Measurements from ENCODE around the gene TUT7.
"Not testable (repeated sequence)": the region's sequence is repeated elsewhere in the genome, so short reads cannot be mapped to it uniquely, and the experiment has no call there.

TUT7 gene

GRCh38 chr9:86354011-86354817 is at the start of gene TUT7:
Gene TUT7 (minus strand): TSS chr9:86354410. CDS start chr9:86353199, 1,211 bp downstream.
- peak within 1 kb of the TSS; percentile 89 for H3K9ac ChIP-seq (ENCODE audit: insufficient read length, low read depth)
- H3K36me3 ChIP-seq (ENCODE audit: insufficient read depth, insufficient read length, low read length) = peaks cover 19% of the 10 kb centered on the region
- peak; percentile 94 for DNase-seq (ENCODE audit: low read depth, low spot score)
- H3K4me1 ChIP-seq (ENCODE audit: insufficient read depth, insufficient read length) = no peaks in the 10 kb centered on the region
- peak within 1 kb of the TSS; percentile 95 for H3K4me3 ChIP-seq (ENCODE audit: insufficient read length, low read depth)
- TF ChIP-seq SUZ12 (IDR thresholded peaks at IDR 0.05; ENCODE audit: extremely low read depth, insufficient read depth, insufficient read length) (no peak), ZNF274 (IDR thresholded peaks at IDR 0.05; ENCODE audit: low read depth, low read length) (no peak), YY1 (IDR thresholded peaks at IDR 0.05; ENCODE audit: insufficient read depth, insufficient read length) (no peak)
- peaks cover 18% of the 10 kb centered on the region for H3K27me3 ChIP-seq (ENCODE audit: insufficient read depth, insufficient read length)
- no peaks in the 10 kb centered on the region for H3K9me3 ChIP-seq (ENCODE audit: insufficient read depth, low read length)

- TF ChIP-seq ZNF274 (IDR thresholded peaks at IDR 0.05; ENCODE audit: low read depth, low read length) = no peak
- TF ChIP-seq YY1 (IDR thresholded peaks at IDR 0.05; ENCODE audit: insufficient read depth, insufficient read length) = no peak
- TF ChIP-seq SUZ12 (IDR thresholded peaks at IDR 0.05; ENCODE audit: extremely low read depth, insufficient read depth, insufficient read length) = no peak
- Histone ChIP-seq H3K9me3 (ENCODE audit: insufficient read depth, low read length) (no peaks in the 10 kb centered on the region), H3K4me3 (ENCODE audit: insufficient read length, low read depth) (no peak overlapping the region), H3K27me3 (ENCODE audit: insufficient read depth, insufficient read length) (no peaks in the 10 kb centered on the region), H3K9ac (ENCODE audit: insufficient read length, low read depth) (no peak overlapping the region), H3K36me3 (ENCODE audit: insufficient read depth, insufficient read length, low read length) (no peaks in the 10 kb centered on the region), H3K4me1 (ENCODE audit: insufficient read depth, insufficient read length) (peaks cover 2% of the 10 kb centered on the region)
- no peak for DNase-seq (ENCODE audit: low read depth, low spot score)
These were observed 48.4 kb upstream of the TUT7 start for GRCh38 chr9:86402591-86402990.

GRCh38 chr9:86396412-86396811 is 42.2 kb upstream of the TUT7 start:
- no peaks in the 10 kb centered on the region for H3K4me1 ChIP-seq (ENCODE audit: insufficient read depth, insufficient read length)
- TF ChIP-seq ZNF274 (IDR thresholded peaks at IDR 0.05; ENCODE audit: low read depth, low read length) = no peak
- no peak for TF ChIP-seq YY1 (IDR thresholded peaks at IDR 0.05; ENCODE audit: insufficient read depth, insufficient read length)
- no peak for TF ChIP-seq SUZ12 (IDR thresholded peaks at IDR 0.05; ENCODE audit: extremely low read depth, insufficient read depth, insufficient read length)
- H3K36me3 ChIP-seq (ENCODE audit: insufficient read depth, insufficient read length, low read length) = no peaks in the 10 kb centered on the region
- H3K9me3 ChIP-seq (ENCODE audit: insufficient read depth, low read length) = no peaks in the 10 kb centered on the region
- H3K4me3 ChIP-seq (ENCODE audit: insufficient read length, low read depth) = no peak overlapping the region
- no peak overlapping the region for H3K9ac ChIP-seq (ENCODE audit: insufficient read length, low read depth)
- H3K27me3 ChIP-seq (ENCODE audit: insufficient read depth, insufficient read length) = no peaks in the 10 kb centered on the region
- no peak for DNase-seq (ENCODE audit: low read depth, low spot score)

- H3K4me1 ChIP-seq (ENCODE audit: insufficient read depth, insufficient read length) = not testable (repeated sequence)
These were observed 36.0 kb upstream of the TUT7 start for GRCh38 chr9:86390184-86390583.

GRCh38 chr9:86389628-86390027 is 35.4 kb upstream of the TUT7 start:
- Histone ChIP-seq H3K36me3 (ENCODE audit: insufficient read depth, insufficient read length, low read length) (no peaks in the 10 kb centered on the region), H3K27me3 (ENCODE audit: insufficient read depth, insufficient read length) (no peaks in the 10 kb centered on the region), H3K4me1 (ENCODE audit: insufficient read depth, insufficient read length) (no peaks in the 10 kb centered on the region), H3K4me3 (ENCODE audit: insufficient read length, low read depth) (no peak overlapping the region), H3K9ac (ENCODE audit: insufficient read length, low read depth) (no peak overlapping the region), H3K9me3 (ENCODE audit: insufficient read depth, low read length) (0 out of 2 replicates have a peak, but pooled peaks cover 7% of the 10 kb centered on the region)
- no peak for TF ChIP-seq YY1 (IDR thresholded peaks at IDR 0.05; ENCODE audit: insufficient read depth, insufficient read length)
- no peak for TF ChIP-seq SUZ12 (IDR thresholded peaks at IDR 0.05; ENCODE audit: extremely low read depth, insufficient read depth, insufficient read length)
- TF ChIP-seq ZNF274 (IDR thresholded peaks at IDR 0.05; ENCODE audit: low read depth, low read length) = no peak
- no peak for DNase-seq (ENCODE audit: low read depth, low spot score)

More at GRCh38 chr9:86390184-86390583, 36.0 kb upstream of the TUT7 start:
- H3K27me3 ChIP-seq (ENCODE audit: insufficient read depth, insufficient read length); H3K9me3 ChIP-seq (ENCODE audit: insufficient read depth, low read length); H3K4me3 ChIP-seq (ENCODE audit: insufficient read length, low read depth); H3K36me3 ChIP-seq (ENCODE audit: insufficient read depth, insufficient read length, low read length); DNase-seq (ENCODE audit: low read depth, low spot score); H3K9ac ChIP-seq (ENCODE audit: insufficient read length, low read depth): not testable (repeated sequence)

- H3K4me1 ChIP-seq (ENCODE audit: insufficient read depth, insufficient read length) = no peaks in the 10 kb centered on the region
- H3K9ac ChIP-seq (ENCODE audit: insufficient read length, low read depth) = no peak overlapping the region
- no peak overlapping the region for H3K4me3 ChIP-seq (ENCODE audit: insufficient read length, low read depth)
- no peak for DNase-seq (ENCODE audit: low read depth, low spot score)
- peaks cover 26% of the 10 kb centered on the region; the same call in 1 of the 2 replicates for H3K9me3 ChIP-seq (ENCODE audit: insufficient read depth, low read length)
- no peaks in the 10 kb centered on the region for H3K36me3 ChIP-seq (ENCODE audit: insufficient read depth, insufficient read length, low read length)
- TF ChIP-seq ZNF274 (IDR thresholded peaks at IDR 0.05; ENCODE audit: low read depth, low read length) (no peak), YY1 (IDR thresholded peaks at IDR 0.05; ENCODE audit: insufficient read depth, insufficient read length) (no peak), SUZ12 (IDR thresholded peaks at IDR 0.05; ENCODE audit: extremely low read depth, insufficient read depth, insufficient read length) (no peak)
- no peaks in the 10 kb centered on the region for H3K27me3 ChIP-seq (ENCODE audit: insufficient read depth, insufficient read length)
These were observed 33.2 kb upstream of the TUT7 start for GRCh38 chr9:86387376-86387775.

- H3K27me3 ChIP-seq (ENCODE audit: insufficient read depth, insufficient read length); H3K4me3 ChIP-seq (ENCODE audit: insufficient read length, low read depth); DNase-seq (ENCODE audit: low read depth, low spot score): not testable (repeated sequence)
These were observed 28.8 kb upstream of the TUT7 start for GRCh38 chr9:86383000-86383399.

More at GRCh38 chr9:86383000-86383399, 28.8 kb upstream of the TUT7 start:
- H3K9me3 ChIP-seq (ENCODE audit: insufficient read depth, low read length) = peaks cover 26% of the 10 kb centered on the region; the same call in 1 of the 2 replicates
- not testable (repeated sequence) for H3K9ac ChIP-seq (ENCODE audit: insufficient read length, low read depth); H3K36me3 ChIP-seq (ENCODE audit: insufficient read depth, insufficient read length, low read length); H3K4me1 ChIP-seq (ENCODE audit: insufficient read depth, insufficient read length)
